Retina (tissue), 1 donor: ENCODE measurements around the gene SLC12A6.
"Not testable (repeated sequence)": the region's sequence is repeated elsewhere in the genome, so short reads cannot be mapped to it uniquely, and the experiment has no call there.

Experiments
- DNase-seq: peaks from one replicate; pipeline ENCODE4 v3.0.0-alpha.2; 2016

The SLC12A6 gene

DNA sequence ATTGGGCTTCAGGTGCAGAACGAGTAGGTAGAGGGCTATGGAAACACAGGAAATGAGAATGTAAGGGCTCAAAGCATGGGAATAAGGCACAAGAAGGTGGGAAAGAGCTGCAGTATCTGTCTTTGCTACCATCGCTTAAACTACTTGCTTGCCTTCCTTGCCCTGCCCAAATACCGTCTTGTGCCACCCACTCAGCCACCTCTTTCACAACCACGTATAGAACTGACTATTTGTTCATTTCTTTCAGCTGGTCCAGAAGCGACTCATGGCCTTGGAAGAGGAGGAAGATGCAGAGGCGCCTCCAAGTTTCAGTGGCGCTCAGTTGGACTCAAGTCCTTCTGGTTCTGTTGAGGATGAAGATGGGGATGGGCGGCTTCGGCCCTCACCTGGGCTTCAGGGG, 17.7 kb upstream of the SLC12A6 start:
- DNase-seq = no peak

- DNase-seq = no peak
Measured at GRCh38 chr15:34354286-34354685, 16.7 kb upstream of the SLC12A6 start.

DNA sequence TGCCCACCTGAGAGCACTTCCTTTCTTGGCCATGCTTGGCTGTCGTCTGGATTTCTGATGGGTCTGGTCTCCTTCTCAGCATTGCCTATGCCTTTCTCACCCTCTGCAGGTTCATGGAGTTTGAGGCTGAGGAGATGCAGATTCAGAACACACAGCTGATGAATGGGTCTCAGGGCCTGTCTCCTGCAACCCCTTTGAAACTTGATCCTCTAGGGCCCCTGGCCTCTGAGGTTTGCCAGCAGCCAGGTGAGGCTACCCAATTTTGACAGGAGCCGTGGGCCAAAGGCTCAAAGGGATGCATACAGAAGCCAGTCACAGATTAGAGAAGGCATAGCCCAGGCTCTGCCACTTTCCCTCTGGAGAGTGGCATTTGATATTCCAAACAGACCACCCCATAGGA, 16.0 kb upstream of the SLC12A6 start:
- DNase-seq = no peak

- DNase-seq = not testable (repeated sequence)
Measured at GRCh38 chr15:34352996-34353395, 15.4 kb upstream of the SLC12A6 start.

GRCh38 chr15:34349769-34350168, 12.2 kb upstream of the SLC12A6 start:
- no peak for DNase-seq

- no peak for DNase-seq
Measured at GRCh38 chr15:34348735-34349300, 11.2 kb upstream of the SLC12A6 start.

DNA sequence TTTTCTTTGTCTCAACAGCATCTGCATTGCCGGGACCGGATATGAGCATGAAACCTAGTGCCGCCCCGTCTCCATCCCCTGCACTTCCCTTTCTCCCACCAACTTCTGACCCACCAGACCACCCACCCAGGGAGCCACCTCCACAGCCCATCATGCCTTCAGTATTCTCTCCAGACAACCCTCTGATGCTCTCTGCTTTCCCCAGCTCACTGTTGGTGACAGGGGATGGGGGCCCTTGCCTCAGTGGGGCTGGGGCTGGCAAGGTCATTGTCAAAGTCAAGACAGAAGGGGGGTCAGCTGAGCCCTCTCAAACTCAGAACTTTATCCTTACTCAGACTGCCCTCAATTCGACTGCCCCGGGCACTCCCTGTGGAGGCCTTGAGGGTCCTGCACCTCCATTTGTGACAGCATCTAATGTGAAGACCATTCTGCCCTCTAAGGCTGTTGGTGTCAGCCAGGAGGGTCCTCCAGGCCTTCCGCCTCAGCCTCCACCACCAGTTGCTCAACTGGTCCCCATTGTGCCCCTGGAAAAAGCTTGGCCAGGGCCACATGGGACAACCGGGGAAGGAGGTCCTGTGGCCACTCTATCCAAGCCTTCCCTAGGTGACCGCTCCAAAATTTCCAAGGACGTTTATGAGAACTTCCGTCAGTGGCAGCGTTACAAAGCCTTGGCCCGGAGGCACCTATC, 10.5 kb upstream of the SLC12A6 start:
- DNase-seq = no peak

DNA sequence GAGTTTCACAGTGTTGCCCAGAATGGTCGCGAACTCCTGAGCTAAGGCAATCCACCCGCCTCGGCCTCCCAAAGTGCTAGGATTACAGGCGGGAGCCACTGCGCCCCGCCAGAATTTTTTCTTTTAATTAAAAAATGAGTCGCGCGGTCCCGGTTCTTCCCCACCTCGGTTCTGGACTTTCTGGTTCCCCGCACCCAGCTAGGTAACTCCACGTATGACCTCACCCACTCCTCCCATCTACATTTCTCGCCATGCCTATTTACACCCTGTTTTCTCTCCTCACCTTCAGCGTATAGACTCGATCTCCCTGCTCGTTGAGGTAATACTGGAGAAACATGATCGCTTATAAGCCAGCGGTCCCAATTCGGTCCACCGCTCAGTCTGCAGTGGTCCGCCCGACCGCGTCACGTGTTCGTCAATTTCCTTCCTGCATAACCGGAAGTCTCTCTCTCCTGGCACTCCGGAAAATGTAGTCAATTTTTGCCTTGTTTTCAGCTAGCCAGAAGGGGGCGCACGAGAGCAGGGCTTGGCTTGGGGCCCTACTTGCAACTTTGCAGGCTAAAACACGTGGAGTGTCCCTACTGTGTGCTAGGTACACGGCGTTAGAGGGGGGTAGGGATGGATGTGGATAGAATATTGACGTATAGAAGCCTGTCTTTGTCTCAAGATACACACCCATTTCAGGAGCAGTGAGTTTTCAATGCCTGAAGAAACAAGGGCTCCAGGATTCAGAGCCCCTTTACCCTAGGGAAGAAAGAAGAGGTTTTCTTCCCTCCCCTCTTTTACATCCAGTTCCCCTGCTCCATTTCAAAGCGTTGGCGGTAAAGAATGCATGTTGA, 5.4 kb upstream of the SLC12A6 start, which contains the start of the genes NOP10 and NUTM1:
TSS of gene NOP10 (minus strand) at position 400 of the 839 bp plus-strand sequence. CDS start at position 337, 63 bp downstream.
TSS of gene NUTM1 (plus strand) at position 579 of the 839 bp plus-strand sequence. CDS start 382 bp downstream, outside the sequence.
- DNase-seq = peak; percentile 92

DNA sequence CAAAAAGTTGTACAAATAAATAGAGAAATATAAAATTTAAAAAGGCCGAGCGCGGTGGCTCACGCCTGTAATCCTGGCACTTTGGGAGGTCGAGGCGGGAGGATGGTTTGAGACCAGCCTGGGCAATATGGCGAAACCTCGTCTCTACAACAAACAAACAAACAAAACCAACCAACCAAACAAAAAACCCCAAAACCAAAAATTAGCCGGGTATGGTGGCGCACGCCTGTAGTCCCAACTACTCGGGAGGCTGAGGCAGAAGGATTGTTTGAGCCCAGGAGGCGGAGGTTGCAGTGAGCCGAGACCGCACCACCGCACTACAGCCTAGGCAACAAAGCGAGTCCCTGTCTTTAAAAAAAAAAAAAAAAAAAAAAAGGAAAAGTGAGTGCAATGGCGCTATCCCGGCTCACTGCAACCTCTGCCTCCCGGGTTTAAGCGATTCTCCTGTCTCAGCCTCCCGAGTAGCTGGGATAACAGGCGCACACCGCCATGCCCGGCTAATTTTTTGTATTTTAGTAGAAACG, 4.7 kb upstream of the SLC12A6 start:
- not testable (repeated sequence) for DNase-seq

GRCh38 chr15:34341381-34342212, 4.0 kb upstream of the SLC12A6 start:
- DNase-seq = no peak

- no peak for DNase-seq
Measured at GRCh38 chr15:34339946-34340345, 2.4 kb upstream of the SLC12A6 start.

- no peak for DNase-seq
Measured at GRCh38 chr15:34338347-34338746, 766 bp upstream of the SLC12A6 start.

- no peak for DNase-seq
Measured at GRCh38 chr15:34336991-34337556, 507 bp downstream of the SLC12A6 start.

GRCh38 chr15:34336231-34336990, 1.2 kb downstream of the SLC12A6 start:
- DNase-seq = no peak

DNA sequence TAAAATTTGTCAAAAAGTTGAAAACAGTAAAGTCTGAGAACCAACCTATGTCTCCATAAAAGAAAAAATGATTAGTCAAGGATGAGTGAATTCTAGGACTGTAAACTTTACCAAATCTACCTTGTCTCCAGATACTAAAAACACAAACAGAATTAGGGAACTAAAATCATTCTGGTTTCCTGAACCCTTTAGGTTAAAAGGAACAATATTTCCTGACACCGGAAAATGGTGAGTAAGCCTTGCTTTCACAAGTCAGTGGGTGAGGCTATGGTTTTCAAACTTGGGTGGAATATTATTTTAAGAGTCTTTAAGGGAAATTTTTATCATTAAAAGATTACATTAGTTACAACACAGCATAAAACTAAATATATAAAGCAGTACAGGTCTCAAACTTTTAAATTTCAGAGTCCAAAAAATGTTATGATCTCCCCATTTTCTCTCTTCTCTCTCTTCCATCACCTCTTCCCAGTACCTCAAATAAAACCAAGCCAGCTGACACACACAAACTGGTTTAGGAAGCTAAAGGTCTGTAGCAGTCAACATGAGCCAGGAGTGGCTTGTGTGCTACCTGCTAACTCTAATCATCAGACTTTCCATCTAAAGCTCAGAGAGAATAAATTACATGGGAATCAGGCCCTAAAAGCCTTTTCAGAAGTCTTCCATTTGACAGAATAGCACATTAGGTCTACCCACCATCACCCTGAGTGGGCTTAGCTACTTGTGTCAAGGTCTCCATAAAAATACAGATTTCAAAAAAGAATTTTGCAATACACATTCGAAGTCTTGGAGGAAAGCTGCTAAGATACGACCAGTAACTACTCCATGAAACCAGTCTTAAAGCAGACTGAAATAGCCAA, 2.2 kb downstream of the SLC12A6 start:
- DNase-seq = peak; percentile 8

- DNase-seq = no peak
Measured at GRCh38 chr15:34334672-34335071, 2.9 kb downstream of the SLC12A6 start.

GRCh38 chr15:34332553-34333120, 4.9 kb downstream of the SLC12A6 start:
- no peak for DNase-seq

GRCh38 chr15:34331809-34332208, 5.8 kb downstream of the SLC12A6 start:
- DNase-seq = no peak

DNA sequence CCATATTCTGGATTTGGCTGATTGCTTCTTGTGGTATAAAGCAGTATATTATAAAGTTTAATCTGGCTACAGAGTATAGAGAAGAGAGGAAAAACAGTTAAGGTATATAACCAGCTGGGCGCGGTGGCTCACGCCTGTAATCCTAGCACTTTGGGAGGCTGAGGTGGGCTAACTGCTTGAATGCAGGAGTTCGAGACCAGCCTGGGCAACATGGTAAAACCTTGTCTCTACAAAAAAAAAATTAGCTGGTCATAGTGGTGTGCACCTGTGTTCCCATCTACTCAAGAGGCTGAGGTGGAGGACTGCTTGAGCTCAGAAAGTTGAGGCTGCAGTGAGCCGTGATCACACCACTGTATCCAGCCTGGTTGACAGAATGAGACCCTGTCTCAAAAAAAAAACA, 7.3 kb downstream of the SLC12A6 start:
- no peak for DNase-seq

DNA sequence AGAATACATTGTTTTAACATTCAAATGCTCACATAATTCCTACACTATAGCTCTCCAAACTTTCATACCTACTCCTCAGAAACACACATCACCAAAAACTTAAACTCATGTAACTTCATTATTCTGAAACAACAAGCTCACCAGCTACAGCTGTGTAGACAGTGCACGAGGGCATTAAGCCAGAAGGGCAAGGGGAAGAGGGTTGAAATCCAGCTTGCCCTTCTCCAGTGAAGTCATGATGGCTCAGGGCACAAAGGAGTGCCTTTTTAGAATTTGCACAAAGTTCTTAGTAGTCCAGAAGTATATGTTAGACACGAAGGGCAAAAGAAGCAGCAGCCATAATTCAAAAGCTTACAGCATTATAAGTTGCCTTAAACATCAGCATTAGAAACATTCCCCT, 8.6 kb downstream of the SLC12A6 start:
- no peak for DNase-seq
